GM06990 (cell line): ENCODE measurements around the gene PNPLA7.

ENCODE experiments used
- DNase-seq: peaks from one replicate; pipeline ENCODE4 v3.0.0-alpha.2; 2011; ENCODE audit not compliant: insufficient read length; ENCODE audit errors: extremely low read depth
- H3K27me3 ChIP-seq: replicated peaks from 2 replicates; pipeline ENCODE4 v1.6.0; 2011; ENCODE audit warnings: low read length; ENCODE audit not compliant: control insufficient read depth, insufficient read depth
- H3K36me3 ChIP-seq: 2 replicates; pipeline ENCODE4 v1.5.1; 2011; ENCODE audit warnings: low read length; ENCODE audit not compliant: control insufficient read depth, insufficient read depth
- H3K4me3 ChIP-seq: replicated peaks from 2 replicates; pipeline ENCODE4 v1.5.1; 2011; ENCODE audit warnings: low read depth, mild to moderate bottlenecking, control low read depth, low read length
- TF ChIP-seq, protein P1 (sequence below): IDR thresholded peaks from 2 replicates; pipeline ENCODE4 v1.5.1; 2011; ENCODE audit warnings: low read length, control low read depth, mild to moderate bottlenecking, inconsistent platforms; ENCODE audit not compliant: insufficient read depth, poor library complexity, severe bottlenecking

Gene PNPLA7

DNA sequence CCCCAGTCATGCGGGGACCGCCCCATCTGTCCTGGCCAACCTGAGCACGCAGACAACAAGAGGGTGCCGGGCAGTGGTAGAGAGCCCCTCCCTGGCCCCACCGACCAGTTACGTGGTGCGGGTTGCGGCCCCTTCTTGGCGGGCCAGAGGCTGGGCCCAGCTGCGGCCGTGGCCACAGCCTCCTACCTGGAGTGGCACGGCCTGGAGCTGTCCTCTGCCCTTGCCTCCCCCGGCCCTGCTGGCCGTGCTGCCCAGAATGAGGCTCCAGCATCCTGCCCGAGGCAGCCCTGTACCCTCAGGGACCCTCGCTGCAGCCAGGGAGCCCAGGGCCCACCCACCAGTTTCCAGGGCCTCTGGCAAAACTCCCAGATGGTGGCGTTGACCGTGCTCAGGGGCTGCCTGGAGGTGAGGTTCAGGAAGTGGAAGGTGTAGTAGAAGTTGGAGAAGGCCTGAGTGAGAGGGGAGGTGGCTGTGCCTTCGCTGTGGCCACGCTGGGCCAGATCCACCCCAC is 114.8 kb downstream of the PNPLA7 start:
- H3K27me3 ChIP-seq: no peaks in the 10 kb centered on the region; the same call in 1 of the 2 replicates
- no peak for DNase-seq
- H3K4me3 ChIP-seq: no peak overlapping the region
- TF ChIP-seq, protein P1, sequence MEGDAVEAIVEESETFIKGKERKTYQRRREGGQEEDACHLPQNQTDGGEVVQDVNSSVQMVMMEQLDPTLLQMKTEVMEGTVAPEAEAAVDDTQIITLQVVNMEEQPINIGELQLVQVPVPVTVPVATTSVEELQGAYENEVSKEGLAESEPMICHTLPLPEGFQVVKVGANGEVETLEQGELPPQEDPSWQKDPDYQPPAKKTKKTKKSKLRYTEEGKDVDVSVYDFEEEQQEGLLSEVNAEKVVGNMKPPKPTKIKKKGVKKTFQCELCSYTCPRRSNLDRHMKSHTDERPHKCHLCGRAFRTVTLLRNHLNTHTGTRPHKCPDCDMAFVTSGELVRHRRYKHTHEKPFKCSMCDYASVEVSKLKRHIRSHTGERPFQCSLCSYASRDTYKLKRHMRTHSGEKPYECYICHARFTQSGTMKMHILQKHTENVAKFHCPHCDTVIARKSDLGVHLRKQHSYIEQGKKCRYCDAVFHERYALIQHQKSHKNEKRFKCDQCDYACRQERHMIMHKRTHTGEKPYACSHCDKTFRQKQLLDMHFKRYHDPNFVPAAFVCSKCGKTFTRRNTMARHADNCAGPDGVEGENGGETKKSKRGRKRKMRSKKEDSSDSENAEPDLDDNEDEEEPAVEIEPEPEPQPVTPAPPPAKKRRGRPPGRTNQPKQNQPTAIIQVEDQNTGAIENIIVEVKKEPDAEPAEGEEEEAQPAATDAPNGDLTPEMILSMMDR: no peak
- no peaks in the 10 kb centered on the region for H3K36me3 ChIP-seq

DNA sequence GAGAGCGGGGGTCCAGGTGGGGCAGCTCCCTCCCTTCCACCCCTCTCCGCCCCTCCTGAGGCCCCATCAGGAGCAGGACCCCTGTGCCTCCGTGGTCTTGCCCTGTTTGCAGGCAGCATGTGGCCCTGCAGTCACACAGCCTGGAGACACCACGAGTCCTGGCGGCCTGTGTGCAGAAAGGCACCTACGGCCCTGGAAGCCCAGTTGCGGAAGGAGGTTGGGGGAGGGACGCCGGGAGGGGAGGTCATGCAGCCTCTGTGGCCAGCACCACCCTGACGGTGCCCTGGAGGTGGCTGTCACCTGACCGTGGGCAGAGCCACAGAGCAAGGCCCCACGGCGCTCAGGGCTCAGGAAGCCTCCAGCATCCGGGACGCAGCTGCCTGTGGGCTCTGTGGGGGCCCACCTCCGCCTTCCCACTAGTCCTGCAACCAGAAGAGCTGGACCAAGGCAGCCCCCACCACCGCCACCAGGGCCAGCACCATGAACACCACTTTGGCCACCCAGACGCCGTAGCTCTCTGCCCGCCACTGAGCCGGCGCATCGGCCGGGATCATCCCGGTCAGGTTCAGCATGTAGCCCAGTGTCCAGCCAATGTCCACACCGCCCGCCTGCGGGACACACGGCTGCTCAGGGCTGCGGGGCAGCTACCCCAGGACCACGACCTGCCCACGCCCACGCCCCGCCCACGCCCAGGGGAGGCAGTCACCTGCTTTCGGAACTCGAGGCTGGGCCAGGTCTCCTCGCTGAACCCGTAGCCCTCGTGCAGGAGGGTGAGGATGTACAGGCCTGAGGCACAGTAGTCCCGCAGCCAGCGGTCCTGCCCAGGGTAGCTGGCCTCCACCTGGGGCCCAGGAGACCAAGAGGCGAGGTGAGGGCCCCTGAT is 115.5 kb downstream of the PNPLA7 start:
- H3K36me3 ChIP-seq: no peaks in the 10 kb centered on the region
- no peak overlapping the region for H3K4me3 ChIP-seq
- no peaks in the 10 kb centered on the region; the same call in 1 of the 2 replicates for H3K27me3 ChIP-seq
- TF ChIP-seq, protein P1: no peak
- DNase-seq: no peak

DNA sequence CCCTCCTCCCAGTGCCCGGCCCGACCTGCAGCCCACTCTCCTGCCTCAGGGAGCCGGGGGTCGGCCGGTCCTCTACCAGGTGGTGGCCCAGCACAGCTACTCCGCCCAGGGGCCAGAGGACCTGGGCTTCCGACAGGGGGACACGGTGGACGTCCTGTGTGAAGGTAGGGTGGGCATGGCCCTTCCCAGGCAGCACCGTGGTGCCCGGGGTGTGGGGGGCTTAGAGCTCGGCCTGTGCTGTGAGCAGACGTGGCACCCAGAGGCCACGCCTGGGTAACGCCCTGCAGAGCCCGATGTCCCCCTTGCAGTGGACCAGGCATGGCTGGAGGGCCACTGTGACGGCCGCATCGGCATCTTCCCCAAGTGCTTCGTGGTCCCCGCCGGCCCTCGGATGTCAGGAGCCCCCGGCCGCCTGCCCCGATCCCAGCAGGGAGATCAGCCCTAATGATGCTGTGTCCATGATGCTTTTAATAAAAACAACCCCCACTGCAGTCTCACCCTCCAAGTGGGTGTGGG is 116.2 kb downstream of the PNPLA7 start:
- DNase-seq: no peak
- no peaks in the 10 kb centered on the region for H3K36me3 ChIP-seq
- no peak overlapping the region for H3K4me3 ChIP-seq
- TF ChIP-seq, protein P1: no peak
- H3K27me3 ChIP-seq: no peaks in the 10 kb centered on the region; the same call in 1 of the 2 replicates

DNA sequence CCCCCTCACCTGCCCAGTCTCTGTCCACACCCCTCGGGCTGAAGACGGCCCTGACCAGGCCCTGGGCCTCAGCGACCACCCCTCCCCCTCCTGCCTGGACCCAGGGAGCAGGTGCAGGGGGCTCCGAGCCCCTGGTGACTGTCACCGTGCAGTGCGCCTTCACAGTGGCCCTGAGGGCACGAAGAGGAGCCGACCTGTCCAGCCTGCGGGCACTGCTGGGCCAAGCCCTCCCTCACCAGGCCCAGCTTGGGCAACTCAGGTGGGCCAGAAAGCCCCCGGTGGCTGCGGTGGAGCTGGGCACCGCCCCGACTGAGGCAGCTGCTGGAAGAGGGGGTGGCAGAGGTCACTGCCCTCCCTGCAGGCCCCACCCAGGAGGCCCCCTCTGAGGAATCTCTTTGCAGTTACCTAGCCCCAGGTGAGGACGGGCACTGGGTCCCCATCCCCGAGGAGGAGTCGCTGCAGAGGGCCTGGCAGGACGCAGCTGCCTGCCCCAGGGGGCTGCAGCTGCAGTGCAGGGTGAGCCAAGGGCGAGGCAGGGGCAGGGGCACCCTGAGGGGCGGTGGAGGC is 116.8 kb downstream of the PNPLA7 start:
- no peaks in the 10 kb centered on the region for H3K36me3 ChIP-seq
- H3K4me3 ChIP-seq: no peak overlapping the region
- DNase-seq: no peak
- TF ChIP-seq, protein P1: no peak
- H3K27me3 ChIP-seq: no peaks in the 10 kb centered on the region; the same call in 1 of the 2 replicates

DNA sequence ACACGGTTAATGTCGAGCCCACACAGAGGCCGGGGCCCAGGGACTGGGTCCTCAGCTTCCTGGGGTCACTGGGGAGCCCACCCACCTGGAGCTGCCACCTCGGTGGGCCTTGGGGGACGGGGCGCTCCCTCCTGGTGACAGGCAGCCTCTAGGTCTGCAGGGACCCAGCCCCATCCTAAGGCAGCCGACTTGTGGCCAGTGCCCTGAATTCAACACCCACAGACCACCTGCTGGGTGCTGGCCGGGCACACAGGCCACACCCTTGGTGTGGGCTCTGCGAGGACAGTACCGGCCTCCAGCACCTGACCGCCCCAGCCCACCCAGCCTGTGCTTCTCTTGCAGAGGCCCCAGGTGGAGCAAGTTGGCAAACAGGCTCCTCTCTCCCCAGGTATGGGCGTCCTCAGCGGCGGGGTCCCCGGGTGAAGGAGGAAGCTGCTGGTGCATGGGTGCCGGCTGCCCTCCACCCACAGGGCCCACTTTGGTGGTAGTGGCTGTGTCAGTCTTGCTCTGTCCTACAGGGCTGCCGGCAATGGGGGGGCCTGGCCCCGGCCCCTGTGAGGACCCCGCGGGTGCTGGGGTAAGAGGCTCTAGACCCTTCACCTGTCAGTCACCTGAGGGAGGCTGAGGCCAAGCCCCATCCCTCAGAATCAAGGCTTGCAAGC is 117.4 kb downstream of the PNPLA7 start:
- no peak for DNase-seq
- Histone ChIP-seq H3K36me3 (no peaks in the 10 kb centered on the region), H3K27me3 (no peaks in the 10 kb centered on the region; the same call in 1 of the 2 replicates), H3K4me3 (no peak overlapping the region)
- TF ChIP-seq, protein P1: no peak
